B cell (primary cell): Measurements from ENCODE around the gene SLC50A1. TPM values are rescaled to one million over a fixed set of nuclear protein-coding genes. Genes with fewer than 3 reads are reported as not detected.

Experiments used
- ATAC-seq: fragments of 200-7000 bp; cut with Tn5 transposase; one replicate; pipeline ENCODE4 v1.10.0; 2021; ENCODE audit warnings: low read depth, mild to moderate bottlenecking, moderate number of reproducible peaks, moderate library complexity
- CTCF ChIA-PET: fragments of 350-600 bp; sonication (Branson Sonifier 250); formaldehyde crosslinking; loops from one replicate; lab custom pipeline; 2021; ENCODE audit warnings: antibody characterized with exemption, inconsistent platforms; lab: Charles Lee
- POLR2A ChIA-PET: fragments of 350-600 bp; sonication (Branson Sonifier 250); formaldehyde crosslinking; loops from one replicate; lab custom pipeline; 2021; ENCODE audit warnings: antibody characterized with exemption; lab: Charles Lee
- DNase-seq: peaks from one replicate; pipeline ENCODE4 v3.0.0; 2013
- H2AFZ ChIP-seq: 2 replicates; pipeline ENCODE4 v1.6.1; 2012; ENCODE audit warnings: mild to moderate bottlenecking, low read depth, low read length; ENCODE audit not compliant: insufficient read depth, poor library complexity, severe bottlenecking
- H3K27ac ChIP-seq, 2 donors: 1 replicate in 1 of 2; 2 replicates in 1 of 2; pipeline ENCODE4 v1.5.1; 2012 to 2013; ENCODE audit warnings: low read length in 2 of 2, mild to moderate bottlenecking in 2 of 2, moderate library complexity in 1 of 2
- H3K27me3 ChIP-seq, 4 experiments: fragments of 200-600 bp in 1 of 4; sonication (generic) in 1 of 4; replicated peaks in 1 of 4; 1 replicate in 2 of 4; 2 replicates in 2 of 4; pipeline versions ENCODE4 v1.6.1 to v1.7.0; 2013 to 2016; ENCODE audit warnings: low read length in 3 of 4, mild to moderate bottlenecking in 2 of 4, mixed read lengths in 1 of 4, moderate library complexity in 1 of 4; ENCODE audit not compliant: insufficient read depth in 4 of 4, control insufficient read depth in 3 of 4; ENCODE audit errors: control extremely low read depth in 1 of 4
- H3K36me3 ChIP-seq, 2 experiments: replicated peaks in 1 of 2; 1 replicate in 1 of 2; 2 replicates in 1 of 2; pipeline versions ENCODE4 v1.6.1 to v1.7.1; 2013; ENCODE audit warnings: low read length in 1 of 2; ENCODE audit not compliant: insufficient read depth in 2 of 2, control insufficient read depth in 1 of 2; ENCODE audit errors: control extremely low read depth in 1 of 2, extremely low read depth in 1 of 2
- H3K4me1 ChIP-seq, 2 donors: fragments of 200-600 bp in 1 of 2; sonication (generic) in 1 of 2; 1 replicate in 1 of 2; 2 replicates in 1 of 2; pipeline versions ENCODE4 v1.5.1 to v1.6.1; 2013 to 2017; ENCODE audit warnings: low read length in 2 of 2; ENCODE audit not compliant: control insufficient read depth in 2 of 2, insufficient read depth in 2 of 2
- H3K4me2 ChIP-seq: replicated peaks from 2 replicates; pipeline ENCODE3; 2012; ENCODE audit warnings: mild to moderate bottlenecking, low read depth, low read length; ENCODE audit not compliant: poor library complexity, severe bottlenecking
- H3K4me3 ChIP-seq, 5 experiments: fragments of 200-600 bp in 1 of 5; sonication (generic) in 1 of 5; 1 replicate in 3 of 5; 2 replicates in 2 of 5; pipeline versions ENCODE4 v1.5.1 to v1.7.0; 2011 to 2016; ENCODE audit warnings: low read length in 4 of 5, mild to moderate bottlenecking in 4 of 5, low read depth in 2 of 5, control low read depth in 1 of 5, moderate library complexity in 1 of 5; ENCODE audit not compliant: insufficient read depth in 1 of 5; ENCODE audit errors: control extremely low read depth in 1 of 5, extremely low read depth in 1 of 5
- H3K79me2 ChIP-seq: fragments of 200-600 bp; sonication (generic); one replicate; pipeline ENCODE4 v1.6.0; 2016; ENCODE audit warnings: low read length; ENCODE audit not compliant: control insufficient read depth, insufficient read depth
- H3K9ac ChIP-seq: fragments of 200-600 bp; sonication (generic); 2 replicates; pipeline ENCODE4 v1.6.1; 2017; ENCODE audit warnings: mild to moderate bottlenecking, low read length, moderate library complexity
- H3K9me3 ChIP-seq, 3 donors: one replicate each; pipeline versions ENCODE4 v1.6.1 to v1.7.1; 2013; ENCODE audit warnings: low read length in 2 of 3; ENCODE audit not compliant: control insufficient read depth in 2 of 3, insufficient read depth in 1 of 3; ENCODE audit errors: control extremely low read depth in 1 of 3
- H4K20me1 ChIP-seq: 2 replicates; pipeline ENCODE4 v1.6.0; 2012; ENCODE audit warnings: mild to moderate bottlenecking, low read length; ENCODE audit not compliant: insufficient read depth, control insufficient read depth, poor library complexity, severe bottlenecking
- H3K27ac Mint-ChIP-seq: one replicate; pipeline ENCODE4 v1.8.0; 2021; ENCODE audit warnings: mixed read lengths
- H3K27me3 Mint-ChIP-seq: one replicate; pipeline ENCODE4 v1.8.0; 2021; ENCODE audit warnings: mixed read lengths
- H3K4me1 Mint-ChIP-seq: one replicate; pipeline ENCODE4 v1.8.0; 2021; ENCODE audit warnings: mixed read lengths
- H3K4me3 Mint-ChIP-seq: one replicate; pipeline ENCODE4 v1.8.0; 2021; ENCODE audit warnings: mixed read lengths
- H3K9me3 Mint-ChIP-seq: one replicate; pipeline ENCODE4 v1.8.0; 2022; ENCODE audit warnings: mixed read lengths; ENCODE audit not compliant: insufficient read depth
- CTCF ChIP-seq: fragments of 200-600 bp; IDR thresholded peaks from one replicate; pipeline ENCODE4 v1.8.0; 2022; ENCODE audit warnings: antibody characterized with exemption, mild to moderate bottlenecking
- EZH2 ChIP-seq: IDR thresholded peaks from 2 replicates; pipeline ENCODE4 v1.6.1; 2012; ENCODE audit warnings: borderline replicate concordance, low read depth, mild to moderate bottlenecking, moderate library complexity, low read length; ENCODE audit not compliant: insufficient read depth, poor library complexity, severe bottlenecking
- WGBS: methylation state at CpG from one replicate; pipeline ENCODE4 v1.1.5; 2013; ENCODE audit warnings: missing lambda C conversion rate; ENCODE audit not compliant: insufficient coverage; 5-methylcytosine and 5-hydroxymethylcytosine counted together
- intact Hi-C: fragments of 100-400 bp; cut with micrococcal nuclease; formaldehyde crosslinking; loops from one replicate; pipeline ENCODE4 v1.10.0; 2022
- polyA plus RNA-seq: library from polyadenylated mRNA; depleted of rRNA; stranded (reverse); fragments of >200 nt; gene quantifications from 2 replicates; pipeline ENCODE4 v1.2.3, GENCODE V29; 2012
- total RNA-seq, 2 donors: library from RNA; stranded (reverse); fragments of 120-200 nt in 1 of 2; gene quantifications; 1 replicate in 1 of 2; 2 replicates in 1 of 2; pipeline versions ENCODE4 v1.2.3 to v1.2.4, GENCODE V29; 2013 to 2022

The SLC50A1 gene
- total and polyA plus RNA-seq, 2 donors (not counting 1 experiment from before 2014, with no cell fraction given) = 62.8 to 86.8 TPM

GRCh38 chr1:155176544-155177071, 41.0 kb downstream of the SLC50A1 start:
- no peak overlapping the region for H3K27ac ChIP-seq
- H3K4me3 Mint-ChIP-seq = peak overlapping the region; percentile 33
- H3K9me3 Mint-ChIP-seq = no peaks in the 10 kb centered on the region
- TF ChIP-seq CTCF = peak; percentile 95
- TF ChIP-seq EZH2 = no peak
- no peaks in the 10 kb centered on the region for H4K20me1 ChIP-seq
- no peak overlapping the region for H3K4me3 ChIP-seq
- peak overlapping the region; percentile 43 for H3K27ac Mint-ChIP-seq
- no peaks in the 10 kb centered on the region for H3K9me3 ChIP-seq
- no peaks in the 10 kb centered on the region for H3K36me3 ChIP-seq
- intact Hi-C loops = loop anchor here (1.0 to 2.0 kb wide), 4 partner anchors 16 to 147 kb away; partner anchors contain the start of gene MTX1
- no peak overlapping the region for H3K9ac ChIP-seq
- ChIA-PET POLR2A (interaction anchor here (1.1 kb wide), 1 partner anchor 17 kb away, joined by 8 read pairs; no protein-coding TSS in a partner anchor), CTCF (interaction anchor here (0.9 to 12.7 kb wide), 12 partner anchors 7 to 132 kb away, joined by 3 to 196 read pairs (median 8); partner anchors contain the start of genes MTX1 and THBS3)
- 36% methylated on average over 5 of the region's 8 CpGs for whole genome bisulfite sequencing
- no peaks in the 10 kb centered on the region for H3K27me3 Mint-ChIP-seq
- ATAC-seq = peak; percentile 29
- H3K27me3 ChIP-seq = no peaks in the 10 kb centered on the region
- H3K79me2 ChIP-seq = peaks cover 18% of the 10 kb centered on the region
- peaks cover 35% of the 10 kb centered on the region for H3K4me1 Mint-ChIP-seq
- H3K4me1 ChIP-seq = peaks cover 24 to 33% of the 10 kb centered on the region in 2 donors
- H3K4me2 ChIP-seq = no peak overlapping the region
- DNase-seq = peak; percentile 85
- H2AFZ ChIP-seq = no peak overlapping the region
